ENCODE data around the gene NRM.
"Not testable (repeated sequence)": the region's sequence is repeated elsewhere in the genome, so short reads cannot be mapped to it uniquely, and the experiment has no call there.

NRM gene

GRCh38 chr6:30664994-30665767, 25.6 kb downstream of the NRM start:
- no peak for FAIRE-seq

DNA sequence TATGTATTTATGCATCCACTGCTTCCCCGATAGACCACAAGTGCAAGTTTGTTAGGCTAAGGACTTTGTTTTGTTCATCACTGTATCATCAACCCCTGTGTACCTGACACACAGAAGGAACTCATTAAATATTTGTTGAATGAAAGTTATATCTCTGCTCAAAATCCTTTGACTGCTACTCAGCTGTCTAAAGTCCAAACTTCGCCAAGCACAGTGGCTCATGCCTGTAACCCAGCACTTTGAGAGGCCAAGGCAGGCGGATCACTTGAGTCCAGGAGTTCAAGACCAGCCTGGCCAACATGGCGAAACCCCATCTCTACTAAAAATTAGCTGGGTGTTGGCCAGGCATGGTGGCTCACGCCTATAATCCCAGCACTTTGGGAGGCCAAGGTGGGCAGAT, 32.9 kb downstream of the NRM start:
- FAIRE-seq = not testable (repeated sequence)

DNA sequence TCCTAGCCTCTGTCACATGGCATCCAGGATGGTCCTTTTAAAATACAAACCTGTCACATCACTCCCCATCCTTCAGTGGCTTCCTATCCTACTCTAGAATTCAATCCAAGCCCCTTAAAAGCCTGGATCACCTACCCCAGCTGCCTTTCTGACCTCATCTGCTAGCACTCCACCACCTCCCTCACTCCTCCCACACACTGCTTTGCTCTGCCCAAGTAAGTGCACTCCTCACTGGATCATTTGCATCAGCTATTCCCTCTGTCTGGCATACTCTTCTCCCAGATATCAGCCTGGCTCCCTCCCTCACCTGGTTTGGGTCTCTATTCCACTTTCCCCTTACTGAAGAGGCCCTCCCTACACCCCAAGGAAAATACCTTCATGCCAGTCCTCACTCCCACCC, 33.3 kb downstream of the NRM start:
- no peak for FAIRE-seq

DNA sequence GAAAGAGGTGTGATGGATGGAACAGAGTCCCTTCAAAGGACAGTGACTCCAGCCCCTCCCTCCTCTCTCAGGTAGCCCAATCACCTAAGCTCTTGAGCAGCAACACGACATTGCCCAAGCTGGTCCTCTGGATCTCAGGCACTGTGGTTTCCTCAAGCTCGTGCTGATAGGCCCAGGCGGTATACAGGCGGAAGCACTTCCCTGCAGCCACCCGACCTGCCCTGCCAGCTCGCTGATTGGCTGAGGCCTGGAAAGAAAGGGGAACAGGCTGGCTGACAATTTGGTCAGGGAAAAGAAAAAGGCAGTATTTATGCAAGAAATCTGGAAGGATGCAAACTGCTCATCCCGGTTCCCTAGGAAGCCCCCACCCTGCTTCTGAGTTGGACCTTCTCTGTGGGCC, 34.3 kb downstream of the NRM start:
- no peak for FAIRE-seq

DNA sequence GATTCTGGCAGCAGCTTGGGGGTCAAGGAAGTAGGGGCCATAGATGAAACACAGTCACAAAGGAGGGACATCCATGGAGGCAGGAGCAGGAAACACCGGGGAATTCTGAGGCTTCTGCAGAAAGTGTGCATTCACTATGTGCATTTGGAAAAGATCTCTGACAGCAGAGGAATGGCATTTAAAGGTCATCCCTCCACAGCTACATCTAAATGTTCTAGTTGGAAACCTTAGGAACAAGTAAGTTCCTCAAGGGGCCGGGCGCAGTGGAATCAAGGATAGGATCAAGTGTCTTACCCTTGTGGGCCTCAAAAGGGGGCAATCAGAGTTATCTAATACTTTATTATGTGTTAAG, 35.1 kb downstream of the NRM start:
- no peak for FAIRE-seq

- FAIRE-seq = no peak
Observed at GRCh38 chr6:30654798-30655742, 35.7 kb downstream of the NRM start.

DNA sequence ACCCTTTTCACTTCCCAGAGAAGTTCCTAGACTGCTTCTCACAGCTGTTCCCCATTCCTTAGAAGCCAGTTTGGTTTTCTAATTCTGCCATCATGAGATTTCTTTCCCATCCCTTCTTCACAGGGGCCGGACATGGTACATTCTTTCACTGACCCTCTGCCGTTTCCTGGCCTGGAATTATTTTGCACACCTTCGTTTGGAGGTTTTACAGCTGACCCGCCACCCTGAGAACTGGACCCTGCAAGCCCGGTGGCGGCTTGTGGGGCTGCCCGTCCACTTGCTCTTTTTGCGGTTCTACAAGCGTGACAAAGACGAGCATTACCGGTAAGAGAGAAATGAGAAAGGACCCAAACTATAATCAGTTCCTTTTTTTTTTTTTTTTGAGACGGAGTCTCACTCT, 39.6 kb downstream of the NRM start:
- FAIRE-seq = no peak

DNA sequence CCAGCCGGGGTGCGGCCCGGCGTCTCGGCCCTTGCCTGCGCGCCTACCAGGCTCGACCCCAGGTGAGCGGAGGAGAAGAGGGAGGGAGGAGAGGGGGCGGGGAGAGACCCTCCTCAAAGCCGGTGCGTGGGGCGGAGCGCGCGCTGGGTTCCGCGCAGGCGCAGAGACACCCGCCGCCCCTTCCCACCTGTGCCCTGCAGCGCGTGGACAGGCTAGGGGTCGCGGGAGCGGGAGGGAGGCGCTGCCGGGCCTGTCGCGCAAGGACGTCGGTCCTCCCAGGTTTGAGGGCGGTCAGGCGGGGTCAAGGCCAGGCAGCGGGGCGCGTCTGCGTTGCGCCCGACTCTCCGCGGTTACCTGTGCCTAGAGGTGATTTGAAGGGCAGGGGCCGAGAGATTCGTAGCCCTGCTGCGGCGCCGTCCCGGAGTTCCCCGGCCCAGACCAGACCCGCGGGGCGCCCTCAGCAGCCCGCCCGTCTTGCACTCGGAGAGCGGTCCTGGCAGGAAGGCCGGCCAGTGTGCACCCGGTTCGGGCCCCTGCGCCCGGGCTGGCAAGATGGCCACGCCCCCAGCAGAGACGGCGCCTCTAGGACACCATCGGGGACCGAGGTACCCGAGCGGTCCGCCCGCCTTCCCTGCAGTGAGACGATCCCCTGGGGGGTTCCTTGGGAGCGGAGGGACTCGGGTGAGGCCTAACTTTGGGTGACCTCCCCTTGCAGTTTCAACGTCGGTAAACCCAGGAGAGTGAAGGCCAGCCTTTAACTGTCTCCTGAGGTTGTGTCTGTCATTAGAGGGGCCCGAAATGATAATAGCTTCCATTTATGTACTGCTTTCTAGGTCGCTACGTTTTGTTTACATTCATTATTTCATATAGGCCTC, 43.3 kb downstream of the NRM start:
- FAIRE-seq = no peak

DNA sequence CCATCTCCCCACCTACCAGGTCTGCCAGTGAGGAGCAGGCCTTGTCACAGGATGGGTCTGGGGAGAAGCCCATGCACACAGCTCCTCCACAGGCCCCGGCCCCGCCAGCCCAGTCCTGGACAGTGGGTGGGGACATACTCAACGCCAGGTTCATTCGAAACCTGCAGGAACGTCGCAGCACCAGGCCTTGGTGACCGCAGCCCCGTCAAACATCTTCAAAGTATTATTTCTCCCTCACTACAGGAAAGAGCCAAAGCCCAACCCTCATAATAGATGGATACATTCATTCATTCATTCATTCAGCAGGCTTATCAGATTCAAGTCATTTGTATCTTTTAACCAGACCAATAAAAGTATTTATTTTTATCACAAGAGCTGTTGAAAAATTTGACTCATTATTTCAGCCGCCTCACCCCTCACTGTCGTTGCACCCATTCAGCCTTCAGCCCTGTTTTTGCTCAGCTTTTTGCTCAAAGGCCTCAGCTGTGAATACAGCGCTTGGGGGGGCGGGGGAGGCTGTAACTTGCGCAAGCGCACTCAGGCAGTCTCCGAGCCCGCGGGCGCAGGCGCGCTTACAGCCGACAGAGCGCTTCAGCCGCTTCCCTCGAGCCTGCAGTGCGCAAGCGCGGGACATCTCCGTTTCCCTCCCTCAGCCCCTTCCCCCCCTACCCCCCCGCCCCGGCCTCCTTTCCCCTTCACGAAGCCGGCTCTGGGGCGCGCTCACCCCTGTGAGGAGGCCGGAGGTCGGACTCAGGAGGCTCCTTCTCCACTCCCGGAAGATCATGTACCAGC, 44.1 kb downstream of the NRM start, which contains the start of gene C6orf136:
Gene C6orf136, plus strand, starts transcription at position 684 of the 792 bp plus-strand sequence. Its CDS starts 99 bp downstream, at position 783.
- FAIRE-seq = no peak

DNA sequence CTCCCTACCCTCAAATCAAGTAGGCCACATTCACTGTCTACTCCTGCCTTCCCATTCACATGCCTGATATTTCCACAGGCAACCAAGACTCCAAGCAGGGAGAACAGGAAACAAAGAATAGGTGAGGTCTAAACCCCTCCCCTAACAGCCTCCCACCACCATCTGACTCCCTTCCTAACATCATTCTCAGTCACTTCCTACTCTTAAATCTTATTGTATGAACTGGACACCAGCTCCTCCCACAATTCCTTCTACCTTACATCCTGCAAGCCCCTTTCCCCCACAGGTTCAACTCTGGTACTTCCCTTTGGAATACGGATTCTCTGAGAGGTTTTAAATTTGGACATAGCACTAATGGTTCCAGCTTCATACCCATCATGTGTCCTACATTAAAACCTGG, 44.8 kb downstream of the NRM start:
- FAIRE-seq = no peak

DNA sequence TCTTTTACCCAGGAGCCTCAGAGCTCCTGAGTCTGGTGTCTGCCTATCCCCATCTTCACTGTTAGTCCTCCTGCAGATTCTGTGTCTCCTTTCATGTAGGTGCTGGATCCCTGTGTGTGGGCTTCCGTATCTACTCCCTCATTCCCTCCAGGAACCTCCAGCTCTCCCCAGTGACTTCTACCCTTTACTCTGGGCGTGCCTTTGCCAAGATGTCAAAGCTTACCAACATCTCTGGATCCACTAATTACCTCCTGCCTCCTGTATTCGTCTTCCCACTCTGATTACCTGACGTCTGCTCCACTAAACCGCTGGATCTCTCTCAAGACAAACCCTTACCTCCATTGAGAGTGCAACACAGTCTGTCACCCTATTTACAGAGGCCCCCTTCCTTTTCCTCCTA, 46.0 kb downstream of the NRM start:
- FAIRE-seq = no peak

DNA sequence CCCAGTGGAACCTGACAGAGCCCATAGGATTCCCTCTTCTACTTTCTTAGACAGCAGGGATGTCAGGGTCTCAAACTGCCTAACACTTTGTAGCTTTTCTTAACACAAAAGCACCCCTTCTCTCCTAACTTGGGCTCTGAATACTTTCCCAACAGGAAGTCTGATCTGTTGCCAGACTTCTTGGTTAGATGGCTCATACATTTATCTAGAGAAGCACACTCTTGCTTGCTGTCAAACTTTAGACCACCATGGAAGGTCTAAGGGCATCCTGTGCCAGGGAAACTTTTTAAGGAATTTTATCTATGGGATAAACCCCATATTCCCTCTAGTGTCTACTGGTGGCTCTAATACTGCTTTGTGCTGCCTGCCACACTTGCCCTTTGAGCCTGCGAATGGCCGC, 47.1 kb downstream of the NRM start:
- no peak for FAIRE-seq

DNA sequence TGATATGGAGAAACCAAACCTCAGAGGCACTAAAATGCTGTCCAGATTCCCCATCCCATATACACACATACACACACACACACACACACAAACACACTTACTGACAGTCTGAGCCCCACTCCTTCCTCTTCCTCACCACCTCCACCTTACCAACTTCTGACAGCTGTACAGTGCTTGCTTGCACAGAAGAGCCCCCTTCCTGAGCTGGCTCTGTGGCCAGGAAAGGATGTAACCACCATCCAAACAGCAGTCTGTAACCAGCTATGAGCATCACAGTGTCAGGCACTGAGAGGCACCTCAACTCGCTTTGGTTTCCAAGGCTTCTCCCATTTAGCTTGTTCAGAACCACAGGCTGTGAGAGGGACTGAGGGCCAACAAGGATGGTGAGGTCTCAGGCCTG, 49.7 kb downstream of the NRM start:
- FAIRE-seq = no peak

DNA sequence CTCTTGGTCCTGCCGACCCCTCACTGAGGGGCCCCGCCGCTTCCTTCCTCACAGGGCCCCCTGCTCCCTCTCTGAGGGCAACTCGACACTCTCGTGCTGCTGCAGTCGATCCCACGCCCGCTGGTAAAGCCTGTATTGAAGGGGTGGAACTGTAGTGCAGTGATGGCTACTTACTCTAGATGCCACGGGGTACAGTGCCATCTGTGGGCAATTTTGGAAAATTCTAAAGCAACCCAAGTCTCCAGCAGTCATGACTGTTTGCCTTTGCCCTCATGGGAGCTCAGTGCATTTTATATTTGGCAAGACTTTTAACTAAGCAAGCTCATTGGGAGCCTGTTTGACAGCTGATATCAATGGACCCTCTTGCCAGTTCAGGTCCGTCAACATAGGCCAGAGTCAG, 50.3 kb downstream of the NRM start:
- no peak for FAIRE-seq

All from colon (tissue), 2 donors.